PC-3 (cell line): ENCODE results near the gene HOXA9.

ENCODE experiments used
- EZH2 ChIP-seq: fragments of 300-600 bp; sonication (generic); IDR thresholded peaks from one replicate; pipeline ENCODE4 v1.6.1; 2017; ENCODE audit warnings: antibody characterized with exemption, mild to moderate bottlenecking, low read length; ENCODE audit not compliant: unreplicated experiment
- EZH2phosphoT487 ChIP-seq: fragments of 300-600 bp; sonication (generic); IDR thresholded peaks from 2 replicates; pipeline ENCODE4 v1.6.1; 2018; ENCODE audit warnings: mild to moderate bottlenecking, antibody characterized with exemption, low read length, borderline replicate concordance
- TF ChIP-seq, protein P1 (sequence below): fragments of 300-600 bp; sonication (generic); conservative IDR thresholded peaks from 2 replicates; pipeline ENCODE4 v1.5.1; 2017; ENCODE audit warnings: antibody characterized with exemption, low read depth, mild to moderate bottlenecking, low read length

DNA sequence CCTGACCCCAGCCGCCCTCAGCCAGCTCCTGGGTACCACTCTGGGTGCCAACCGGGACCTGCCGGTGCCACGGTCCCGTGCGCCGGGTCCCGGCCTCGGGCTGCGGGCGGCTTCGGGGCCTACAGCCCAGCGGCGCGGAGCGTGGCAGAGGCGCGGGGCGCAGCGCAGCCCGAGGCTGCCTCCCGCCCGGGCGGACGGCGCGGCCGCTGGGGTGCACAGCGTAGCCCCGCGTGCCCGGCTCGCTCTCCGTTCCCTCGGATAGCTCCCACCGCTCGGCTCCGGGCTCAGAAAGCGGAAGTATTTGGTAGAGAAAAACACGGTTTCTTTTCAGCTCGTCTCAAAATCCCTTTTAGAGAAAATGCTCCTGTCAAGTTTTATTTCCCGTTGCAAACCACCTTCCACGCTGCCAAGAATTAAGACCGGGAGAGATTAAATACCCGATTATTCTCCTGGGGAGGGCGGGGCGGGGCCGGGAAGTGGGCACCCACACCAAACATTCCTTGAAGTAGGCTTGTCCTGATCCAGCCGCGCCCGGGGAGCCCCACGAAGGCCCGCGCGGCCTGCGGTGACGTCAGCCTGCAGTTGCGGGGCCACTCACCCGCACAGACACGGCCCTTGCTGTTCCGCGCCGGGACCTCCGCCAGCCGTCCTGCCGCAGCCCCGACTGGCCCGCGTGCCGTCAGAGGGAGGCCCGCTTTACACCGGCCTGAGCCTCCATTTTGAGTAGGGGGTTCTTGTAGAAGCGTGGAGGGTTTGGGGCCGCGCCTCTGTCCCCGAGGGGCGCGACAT, 27.4 kb upstream of the HOXA9 start:
- no peak for TF ChIP-seq EZH2phosphoT487
- TF ChIP-seq, protein P1, sequence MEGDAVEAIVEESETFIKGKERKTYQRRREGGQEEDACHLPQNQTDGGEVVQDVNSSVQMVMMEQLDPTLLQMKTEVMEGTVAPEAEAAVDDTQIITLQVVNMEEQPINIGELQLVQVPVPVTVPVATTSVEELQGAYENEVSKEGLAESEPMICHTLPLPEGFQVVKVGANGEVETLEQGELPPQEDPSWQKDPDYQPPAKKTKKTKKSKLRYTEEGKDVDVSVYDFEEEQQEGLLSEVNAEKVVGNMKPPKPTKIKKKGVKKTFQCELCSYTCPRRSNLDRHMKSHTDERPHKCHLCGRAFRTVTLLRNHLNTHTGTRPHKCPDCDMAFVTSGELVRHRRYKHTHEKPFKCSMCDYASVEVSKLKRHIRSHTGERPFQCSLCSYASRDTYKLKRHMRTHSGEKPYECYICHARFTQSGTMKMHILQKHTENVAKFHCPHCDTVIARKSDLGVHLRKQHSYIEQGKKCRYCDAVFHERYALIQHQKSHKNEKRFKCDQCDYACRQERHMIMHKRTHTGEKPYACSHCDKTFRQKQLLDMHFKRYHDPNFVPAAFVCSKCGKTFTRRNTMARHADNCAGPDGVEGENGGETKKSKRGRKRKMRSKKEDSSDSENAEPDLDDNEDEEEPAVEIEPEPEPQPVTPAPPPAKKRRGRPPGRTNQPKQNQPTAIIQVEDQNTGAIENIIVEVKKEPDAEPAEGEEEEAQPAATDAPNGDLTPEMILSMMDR = no peak
- TF ChIP-seq EZH2 = no peak
